K562 (cell line): Measurements from ENCODE around the gene PHOSPHO1. TPM values are rescaled to one million over a fixed set of nuclear protein-coding genes. Genes with fewer than 3 reads are reported as not detected.
A peak's percentile ranks its signal among the peaks of the same experiment; 100 is the strongest.

Source experiments
- BACH1 ChIP-seq: fragments of 200-800 bp; sonication (Bioruptor generic); IDR thresholded peaks from 2 replicates; pipeline ENCODE4 v1.6.1; 2016; ENCODE audit warnings: missing genetic modification characterization, missing compliant biosample characterization
- CCNT2 ChIP-seq: IDR thresholded peaks from 2 replicates; pipeline ENCODE4 v1.6.1; 2011; ENCODE audit warnings: borderline replicate concordance, low read depth, mild to moderate bottlenecking, moderate library complexity, mixed read lengths, low read length; ENCODE audit not compliant: insufficient read length; ENCODE audit errors: extremely low read depth
- EHMT2 ChIP-seq: fragments of 450-650 bp; IDR thresholded peaks from 2 replicates; pipeline ENCODE4 v1.6.1; 2018; ENCODE audit warnings: antibody characterized with exemption
- ETV5 ChIP-seq: sonication (generic); formaldehyde crosslinking; IDR thresholded peaks from 2 replicates; pipeline ENCODE4 v1.4.0; 2020; ENCODE audit warnings: low read depth, mild to moderate bottlenecking, missing genetic modification reagents
- FOXJ2 ChIP-seq: fragments of 200-800 bp; sonication (Bioruptor generic); IDR thresholded peaks from 2 replicates; pipeline ENCODE4 v1.6.1; 2016; ENCODE audit warnings: missing genetic modification characterization, missing compliant biosample characterization
- JUND ChIP-seq, 2 experiments: IDR thresholded peaks; 2 replicates in 1 of 2; 3 replicates in 1 of 2; pipeline ENCODE4 v1.6.1; 2011; ENCODE audit warnings: borderline replicate concordance in 2 of 2, low read depth in 2 of 2, low read length in 2 of 2, improper control_type of control experiment in 1 of 2, missing biosample characterization in 1 of 2, missing genetic modification characterization in 1 of 2, missing genetic modification reagents in 1 of 2
- MYBL2 ChIP-seq, 2 experiments: fragments of 450-650 bp in 1 of 2; sonication (generic) in 1 of 2; formaldehyde crosslinking in 1 of 2; IDR thresholded peaks; 2 replicates each; pipeline versions ENCODE4 v1.6.1 to v1.8.1; 2017 to 2022; ENCODE audit warnings: borderline replicate concordance in 1 of 2, inconsistent platforms in 1 of 2, low read depth in 1 of 2, mild to moderate bottlenecking in 1 of 2, missing genetic modification reagents in 1 of 2, moderate library complexity in 1 of 2
- NR4A1 ChIP-seq, 2 experiments: fragments of 250-450 bp in 1 of 2; fragments of 450-650 bp in 1 of 2; sonication (Bioruptor Pico) in 1 of 2; IDR thresholded peaks; 2 replicates each; pipeline versions ENCODE4 v1.4.0 to v1.6.1; 2016 to 2020; ENCODE audit warnings: mild to moderate bottlenecking in 2 of 2, missing compliant biosample characterization in 1 of 2, missing genetic modification characterization in 1 of 2, moderate library complexity in 1 of 2
- PHF20 ChIP-seq: fragments of 450-650 bp; IDR thresholded peaks from 2 replicates; pipeline ENCODE4 v1.6.1; 2018; ENCODE audit not compliant: partially characterized antibody
- POLR2B ChIP-seq: fragments of 450-650 bp; IDR thresholded peaks from 2 replicates; pipeline ENCODE4 v1.6.1; 2018; ENCODE audit warnings: low read depth; ENCODE audit not compliant: partially characterized antibody
- PRMT5 ChIP-seq: sonication (generic); formaldehyde crosslinking; IDR thresholded peaks from 2 replicates; pipeline ENCODE4 v1.5.0; 2020; ENCODE audit warnings: missing genetic modification reagents
- RAD51 ChIP-seq: fragments of 450-650 bp; IDR thresholded peaks from 2 replicates; pipeline ENCODE4 v1.7.1; 2016; ENCODE audit warnings: low read depth, mild to moderate bottlenecking, borderline replicate concordance
- RCOR1 ChIP-seq, 2 experiments: IDR thresholded peaks; 2 replicates each; pipeline ENCODE4 v1.6.1; 2012; ENCODE audit warnings: low read depth in 2 of 2, low read length in 2 of 2, borderline replicate concordance in 1 of 2, improper control_type of control experiment in 1 of 2
- TAF1 ChIP-seq: IDR thresholded peaks from 2 replicates; pipeline ENCODE4 v1.6.1; 2011; ENCODE audit warnings: mild to moderate bottlenecking, low read length, moderate library complexity; ENCODE audit not compliant: insufficient read depth, control insufficient read depth, severe bottlenecking; ENCODE audit errors: extremely low read depth
- TEAD4 ChIP-seq, 2 experiments: sonication (generic) in 1 of 2; formaldehyde crosslinking in 1 of 2; IDR thresholded peaks; 2 replicates each; pipeline versions ENCODE4 v1.6.1 to v1.8.0; 2012 to 2022; ENCODE audit warnings: borderline replicate concordance in 1 of 2, inconsistent platforms in 1 of 2, low read length in 1 of 2, mild to moderate bottlenecking in 1 of 2, missing genetic modification reagents in 1 of 2
- THRAP3 ChIP-seq: fragments of 450-650 bp; IDR thresholded peaks from 2 replicates; pipeline ENCODE4 v1.6.1; 2016; ENCODE audit warnings: mild to moderate bottlenecking, inconsistent platforms, borderline replicate concordance
- ZNF282 ChIP-seq: sonication (generic); formaldehyde crosslinking; IDR thresholded peaks from 2 replicates; pipeline ENCODE4 v1.8.1; 2023; ENCODE audit warnings: missing genetic modification reagents
- ZNF324 ChIP-seq: fragments of 250-450 bp; sonication (Bioruptor Pico); IDR thresholded peaks from 2 replicates; pipeline ENCODE4 v1.4.0; 2020; ENCODE audit warnings: mild to moderate bottlenecking
- ZNF778 ChIP-seq: fragments of 450-650 bp; formaldehyde crosslinking; IDR thresholded peaks from 2 replicates; pipeline ENCODE4 v1.4.0; 2020; ENCODE audit warnings: mild to moderate bottlenecking, moderate library complexity
- polyA plus RNA-seq, 8 experiments: library from polyadenylated mRNA; depleted of rRNA in 4 of 8; stranded (reverse) in 5 of 8; unstranded in 3 of 8; fragments of >200 nt; fragmentation: Nextera tagmentation in 2 of 8; fragmentation: Illumina TruSeq in 1 of 8; extraction: Ambion mirVana in 2 of 8; extraction: Trizol in 1 of 8; gene quantifications; 2 replicates each; pipeline versions ENCODE4 v1.2.1 to v1.2.3, GENCODE V29; 2011 to 2014; ENCODE audit warnings: inconsistent platforms in 1 of 8, missing spikeins in 1 of 8
- total RNA-seq, 7 experiments: library from RNA; depleted of rRNA in 6 of 7; stranded (reverse); fragments of >200 nt in 6 of 7; fragmentation: Illumina TruSeq in 2 of 7; extraction: Trizol in 2 of 7; gene quantifications; 2 replicates each; pipeline versions ENCODE4 v1.2.1 to v1.2.3, GENCODE V29; 2011 to 2021; ENCODE audit warnings: low replicate concordance in 1 of 7
- TF ChIP-seq, protein P1 (sequence below): sonication (generic); formaldehyde crosslinking; IDR thresholded peaks from 2 replicates; pipeline ENCODE4 v1.9.0; 2022; ENCODE audit warnings: mild to moderate bottlenecking, missing genetic modification reagents
- TF ChIP-seq, protein P2 (sequence below): IDR thresholded peaks from 2 replicates; pipeline ENCODE4 v1.6.1; 2011; ENCODE audit warnings: borderline replicate concordance, low read depth, mild to moderate bottlenecking, moderate library complexity, low read length; ENCODE audit not compliant: insufficient read depth, poor library complexity, severe bottlenecking
- TF ChIP-seq, protein P3 (sequence below): fragments of 450-650 bp; IDR thresholded peaks from 2 replicates; pipeline ENCODE4 v1.6.1; 2014; ENCODE audit warnings: low read depth, mild to moderate bottlenecking, moderate library complexity, borderline replicate concordance

The PHOSPHO1 gene
- total and polyA plus RNA-seq, 9 of the 15 experiments (the other 6 are each of a cell fraction or from before 2014, with no cell fraction given) = 0.06 to 0.07 TPM; not detected in 7

DNA sequence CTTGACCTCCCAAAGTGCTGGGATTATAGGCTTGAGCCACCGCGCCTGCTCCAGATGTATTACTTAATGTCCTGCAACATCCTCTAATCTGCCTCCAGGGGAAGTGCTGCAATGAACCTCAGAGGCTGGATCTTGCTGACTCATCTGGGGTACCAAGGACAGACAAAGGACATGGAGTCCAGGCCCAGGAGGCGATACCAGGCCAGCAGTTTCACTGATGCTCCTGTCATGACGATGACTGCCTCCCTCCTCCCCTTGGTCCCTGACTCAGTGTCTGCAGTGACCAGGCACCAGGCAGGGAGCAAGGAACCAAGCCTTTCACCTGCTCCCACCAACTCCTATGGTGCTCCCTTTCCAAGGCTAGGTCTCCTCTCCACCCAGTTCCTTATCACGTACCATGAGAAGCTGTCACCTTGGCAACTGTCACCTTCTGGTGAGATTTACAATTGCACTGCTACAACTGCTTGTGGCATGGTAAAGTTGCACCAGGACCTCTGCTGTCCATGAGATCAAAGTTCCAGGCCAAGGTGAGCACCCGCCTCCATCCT lies 21.6 kb upstream of the PHOSPHO1 start (continued):
- TF ChIP-seq JUND (IDR thresholded peaks at IDR 0.05; ENCODE audit: borderline replicate concordance, low read depth, low read length) (peak; percentile 60; the same call in 1 of the 2 replicates), JUND (tag; IDR thresholded peaks at IDR 0.05; ENCODE audit: borderline replicate concordance, low read depth, low read length) (peak; percentile 57; the same call in 2 of the 3 replicates), NR4A1 (CRISPR knock-in tag; IDR thresholded peaks at IDR 0.05) (no peak), NR4A1 (tag; IDR thresholded peaks at IDR 0.05) (0 out of 2 replicates have a peak, but pooled peaks have one; percentile 32), ZNF778 (CRISPR knock-in tag) (no peak), EHMT2 (no peak), CCNT2 (no peak), ZNF324 (no peak), PRMT5 (CRISPR knock-in tag) (no peak), POLR2B (no peak), ETV5 (peak; percentile 31; the same call in 1 of the 2 replicates), MYBL2 (IDR thresholded peaks at IDR 0.05; ENCODE audit: low read depth) (no peak), MYBL2 (CRISPR knock-in tag; IDR thresholded peaks at IDR 0.05; ENCODE audit: borderline replicate concordance) (no peak), TEAD4 (IDR thresholded peaks at IDR 0.05; ENCODE audit: low read length) (peak; percentile 10; the same call in 1 of the 2 replicates), TEAD4 (CRISPR knock-in tag; IDR thresholded peaks at IDR 0.05; ENCODE audit: borderline replicate concordance) (no peak), ZNF282 (CRISPR knock-in tag) (no peak), TAF1 (no peak), PHF20 (no peak), BACH1 (tag) (peak; percentile 61; the same call in 1 of the 2 replicates), RCOR1 (IDR thresholded peaks at IDR 0.05; ENCODE audit: borderline replicate concordance in 1 of 2, low read depth in 2 of 2, low read length in 2 of 2) (peak in 1 of 2 experiments; percentile 92; a peak in 2 of 4 replicates), FOXJ2 (tag) (no peak), RAD51 (no peak), THRAP3 (no peak)
- TF ChIP-seq, protein P1, sequence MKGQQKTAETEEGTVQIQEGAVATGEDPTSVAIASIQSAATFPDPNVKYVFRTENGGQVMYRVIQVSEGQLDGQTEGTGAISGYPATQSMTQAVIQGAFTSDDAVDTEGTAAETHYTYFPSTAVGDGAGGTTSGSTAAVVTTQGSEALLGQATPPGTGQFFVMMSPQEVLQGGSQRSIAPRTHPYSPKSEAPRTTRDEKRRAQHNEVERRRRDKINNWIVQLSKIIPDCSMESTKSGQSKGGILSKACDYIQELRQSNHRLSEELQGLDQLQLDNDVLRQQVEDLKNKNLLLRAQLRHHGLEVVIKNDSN (CRISPR knock-in tag) = no peak
- TF ChIP-seq, protein P2, sequence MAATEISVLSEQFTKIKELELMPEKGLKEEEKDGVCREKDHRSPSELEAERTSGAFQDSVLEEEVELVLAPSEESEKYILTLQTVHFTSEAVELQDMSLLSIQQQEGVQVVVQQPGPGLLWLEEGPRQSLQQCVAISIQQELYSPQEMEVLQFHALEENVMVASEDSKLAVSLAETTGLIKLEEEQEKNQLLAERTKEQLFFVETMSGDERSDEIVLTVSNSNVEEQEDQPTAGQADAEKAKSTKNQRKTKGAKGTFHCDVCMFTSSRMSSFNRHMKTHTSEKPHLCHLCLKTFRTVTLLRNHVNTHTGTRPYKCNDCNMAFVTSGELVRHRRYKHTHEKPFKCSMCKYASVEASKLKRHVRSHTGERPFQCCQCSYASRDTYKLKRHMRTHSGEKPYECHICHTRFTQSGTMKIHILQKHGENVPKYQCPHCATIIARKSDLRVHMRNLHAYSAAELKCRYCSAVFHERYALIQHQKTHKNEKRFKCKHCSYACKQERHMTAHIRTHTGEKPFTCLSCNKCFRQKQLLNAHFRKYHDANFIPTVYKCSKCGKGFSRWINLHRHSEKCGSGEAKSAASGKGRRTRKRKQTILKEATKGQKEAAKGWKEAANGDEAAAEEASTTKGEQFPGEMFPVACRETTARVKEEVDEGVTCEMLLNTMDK = no peak
- TF ChIP-seq, protein P3, sequence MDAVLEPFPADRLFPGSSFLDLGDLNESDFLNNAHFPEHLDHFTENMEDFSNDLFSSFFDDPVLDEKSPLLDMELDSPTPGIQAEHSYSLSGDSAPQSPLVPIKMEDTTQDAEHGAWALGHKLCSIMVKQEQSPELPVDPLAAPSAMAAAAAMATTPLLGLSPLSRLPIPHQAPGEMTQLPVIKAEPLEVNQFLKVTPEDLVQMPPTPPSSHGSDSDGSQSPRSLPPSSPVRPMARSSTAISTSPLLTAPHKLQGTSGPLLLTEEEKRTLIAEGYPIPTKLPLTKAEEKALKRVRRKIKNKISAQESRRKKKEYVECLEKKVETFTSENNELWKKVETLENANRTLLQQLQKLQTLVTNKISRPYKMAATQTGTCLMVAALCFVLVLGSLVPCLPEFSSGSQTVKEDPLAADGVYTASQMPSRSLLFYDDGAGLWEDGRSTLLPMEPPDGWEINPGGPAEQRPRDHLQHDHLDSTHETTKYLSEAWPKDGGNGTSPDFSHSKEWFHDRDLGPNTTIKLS = no peak
